H1 (cell line): Measurements from ENCODE around the gene CGAS. TPM values are rescaled to one million over a fixed set of nuclear protein-coding genes. Genes with fewer than 3 reads are reported as not detected.

Experiments
- CTCF ChIA-PET: fragments of 300-600 bp; sonication (Branson Sonifier 250); formaldehyde crosslinking; loops from one replicate; lab custom pipeline; 2021; ENCODE audit not compliant: partially characterized antibody; lab: Charles Lee
- POLR2A ChIA-PET: fragments of 300-600 bp; sonication (Branson Sonifier 250); formaldehyde crosslinking; loops from one replicate; lab custom pipeline; 2021; ENCODE audit warnings: inconsistent platforms; ENCODE audit not compliant: partially characterized antibody; lab: Charles Lee
- DNase-seq, 2 experiments: peaks; one replicate each; pipeline versions ENCODE4 v3.0.0 to v3.0.0-alpha.2; 2010 to 2022; ENCODE audit warnings: low spot score in 2 of 2, low read depth in 1 of 2, mixed read lengths in 1 of 2
- FAIRE-seq: peaks from 2 replicates; lab custom pipeline; 2011; peaks lifted over from hg19 to GRCh38; lab: Jason Lieb, UNC
- H2AFZ ChIP-seq: 2 replicates; pipeline ENCODE4 v1.8.1; 2012; ENCODE audit warnings: low read length, inconsistent platforms
- H2AK5ac ChIP-seq: 2 replicates; pipeline ENCODE4 v1.6.1; 2013; ENCODE audit warnings: low read depth, low read length
- H2BK120ac ChIP-seq: replicated peaks from 2 replicates; pipeline ENCODE3; 2013; ENCODE audit warnings: low read depth, low read length, inconsistent platforms
- H2BK12ac ChIP-seq: 2 replicates; pipeline ENCODE4 v1.6.1; 2013; ENCODE audit warnings: low read depth, low read length
- H2BK15ac ChIP-seq: 2 replicates; pipeline ENCODE4 v1.6.1; 2013; ENCODE audit warnings: low read length
- H2BK20ac ChIP-seq: 2 replicates; pipeline ENCODE4 v1.6.1; 2013; ENCODE audit warnings: low read length
- H2BK5ac ChIP-seq: 2 replicates; pipeline ENCODE4 v1.6.1; 2013; ENCODE audit warnings: low read depth, low read length
- H3K14ac ChIP-seq: 2 replicates; pipeline ENCODE4 v1.6.1; 2013; ENCODE audit warnings: inconsistent platforms; ENCODE audit not compliant: insufficient read length
- H3K18ac ChIP-seq: 2 replicates; pipeline ENCODE4 v1.6.1; 2013; ENCODE audit warnings: low read length; ENCODE audit errors: extremely low read depth
- H3K23ac ChIP-seq: 2 replicates; pipeline ENCODE4 v1.6.1; 2013; ENCODE audit warnings: inconsistent platforms; ENCODE audit not compliant: insufficient read length
- H3K23me2 ChIP-seq: 2 replicates; pipeline ENCODE4 v1.6.1; 2013; ENCODE audit warnings: low read depth, low read length
- H3K27ac ChIP-seq: 2 replicates; pipeline ENCODE4 v1.6.1; 2011; ENCODE audit warnings: low read depth, low read length, inconsistent platforms
- H3K27me3 ChIP-seq, 4 experiments: replicated peaks in 1 of 4; 1 replicate in 1 of 4; 2 replicates in 3 of 4; pipeline versions ENCODE4 v1.6.1 to v1.8.1; 2011 to 2013; ENCODE audit warnings: low read length in 3 of 4, mild to moderate bottlenecking in 3 of 4, inconsistent platforms in 2 of 4, mixed read lengths in 2 of 4, moderate library complexity in 1 of 4; ENCODE audit not compliant: control insufficient read depth in 3 of 4, insufficient read depth in 3 of 4; ENCODE audit errors: extremely low read depth in 1 of 4
- H3K36me3 ChIP-seq, 4 experiments: 2 replicates each; pipeline versions ENCODE4 v1.6.1 to v1.8.1; 2011 to 2013; ENCODE audit warnings: mild to moderate bottlenecking in 4 of 4, low read length in 3 of 4, moderate library complexity in 2 of 4, control low read depth in 1 of 4, inconsistent platforms in 1 of 4; ENCODE audit not compliant: insufficient read depth in 4 of 4, control insufficient read depth in 2 of 4
- H3K4ac ChIP-seq: replicated peaks from 2 replicates; pipeline ENCODE3; 2013; ENCODE audit warnings: low read length, low read depth, mixed read lengths, inconsistent platforms; ENCODE audit not compliant: insufficient read length
- H3K4me1 ChIP-seq, 4 experiments: replicated peaks in 1 of 4; 1 replicate in 1 of 4; 2 replicates in 3 of 4; pipeline versions ENCODE4 v1.6.1 to v1.8.1; 2011 to 2013; ENCODE audit warnings: low read length in 3 of 4, inconsistent platforms in 2 of 4, mixed read lengths in 1 of 4; ENCODE audit not compliant: insufficient read depth in 4 of 4, control insufficient read depth in 3 of 4
- H3K4me2 ChIP-seq, 2 experiments: 2 replicates each; pipeline versions ENCODE4 v1.6.1 to v1.8.1; 2011 to 2013; ENCODE audit warnings: low read depth in 2 of 2, low read length in 2 of 2, control low read depth in 1 of 2, inconsistent platforms in 1 of 2, mild to moderate bottlenecking in 1 of 2; ENCODE audit not compliant: insufficient read depth in 1 of 2
- H3K4me3 ChIP-seq, 4 experiments: fragments of 200-600, 300-600 bp in 1 of 4; sonication (generic), shearing (Covaris generic), sonication (Bioruptor Twin) in 1 of 4; 2 replicates each; pipeline versions ENCODE4 v1.5.1 to v1.8.1; 2011 to 2016; ENCODE audit warnings: low read length in 4 of 4, low read depth in 3 of 4, control low read depth in 2 of 4, inconsistent platforms in 2 of 4, mild to moderate bottlenecking in 2 of 4, mixed read lengths in 1 of 4, moderate library complexity in 1 of 4; ENCODE audit not compliant: insufficient read depth in 2 of 4; ENCODE audit errors: extremely low read depth in 1 of 4
- H3K56ac ChIP-seq: replicated peaks from 2 replicates; pipeline ENCODE3; 2013; ENCODE audit warnings: low read depth, mild to moderate bottlenecking, mixed read lengths, low read length, inconsistent platforms; ENCODE audit not compliant: insufficient read length
- H3K79me1 ChIP-seq: 2 replicates; pipeline ENCODE4 v1.6.1; 2013; ENCODE audit warnings: low read depth, low read length, control low read depth
- H3K79me2 ChIP-seq, 2 experiments: 2 replicates each; pipeline versions ENCODE4 v1.6.1 to v1.8.1; 2012 to 2013; ENCODE audit warnings: low read length in 2 of 2, mild to moderate bottlenecking in 2 of 2, inconsistent platforms in 1 of 2; ENCODE audit not compliant: insufficient read depth in 2 of 2, control insufficient read depth in 1 of 2
- H3K9ac ChIP-seq, 4 experiments: replicated peaks in 1 of 4; 1 replicate in 1 of 4; 2 replicates in 3 of 4; pipeline versions ENCODE4 v1.6.1 to v1.8.1; 2011 to 2013; ENCODE audit warnings: low read depth in 3 of 4, low read length in 3 of 4, control low read depth in 2 of 4, mild to moderate bottlenecking in 2 of 4, moderate library complexity in 2 of 4, inconsistent platforms in 1 of 4; ENCODE audit errors: extremely low read depth in 1 of 4
- H3K9me3 ChIP-seq, 2 experiments: 2 replicates each; pipeline versions ENCODE4 v1.6.1 to v1.8.1; 2012 to 2013; ENCODE audit warnings: mild to moderate bottlenecking in 2 of 2, moderate library complexity in 2 of 2, control low read depth in 1 of 2, inconsistent platforms in 1 of 2, low read depth in 1 of 2, low read length in 1 of 2, mixed read lengths in 1 of 2; ENCODE audit not compliant: insufficient read depth in 2 of 2
- H4K20me1 ChIP-seq, 2 experiments: replicated peaks in 1 of 2; 2 replicates each; pipeline versions ENCODE3 to v1.8.1; 2011 to 2013; ENCODE audit warnings: inconsistent platforms in 2 of 2, low read length in 2 of 2, mild to moderate bottlenecking in 1 of 2; ENCODE audit not compliant: insufficient read depth in 2 of 2, control insufficient read depth in 1 of 2
- H4K5ac ChIP-seq: 2 replicates; pipeline ENCODE4 v1.6.1; 2013; ENCODE audit warnings: low read length, low read depth, mixed read lengths, inconsistent platforms; ENCODE audit not compliant: insufficient read length
- H4K8ac ChIP-seq: 2 replicates; pipeline ENCODE4 v1.8.0; 2013; ENCODE audit warnings: mild to moderate bottlenecking, moderate library complexity, low read length, inconsistent platforms; ENCODE audit not compliant: insufficient read depth; ENCODE audit errors: extremely low read depth
- H4K91ac ChIP-seq: replicated peaks from 2 replicates; pipeline ENCODE3; 2013; ENCODE audit warnings: low read length, mixed read lengths, inconsistent platforms; ENCODE audit not compliant: insufficient read length
- ASH2L ChIP-seq: fragments of 200-600, 300-600 bp; sonication (generic); IDR thresholded peaks from one replicate; pipeline ENCODE4 v1.7.1; 2017; ENCODE audit warnings: low read length
- BCL11A ChIP-seq, 2 experiments: IDR thresholded peaks; one replicate each; pipeline ENCODE4 v1.6.1; 2011; ENCODE audit warnings: low read depth in 2 of 2, low read length in 2 of 2, mild to moderate bottlenecking in 2 of 2
- CBX5 ChIP-seq: fragments of 300-800, 300-1000 bp; sonication (generic); IDR thresholded peaks from 2 replicates; pipeline ENCODE4 v1.7.1; 2016; ENCODE audit warnings: antibody characterized with exemption, low read length, low read depth
- CBX8 ChIP-seq: fragments of 300-800, 300-1000 bp; sonication (generic); IDR thresholded peaks from 2 replicates; pipeline ENCODE4 v1.7.1; 2016; ENCODE audit warnings: low read depth, low read length, borderline replicate concordance
- CTBP2 ChIP-seq: IDR thresholded peaks from 2 replicates; pipeline ENCODE4 v1.7.0; 2011; ENCODE audit warnings: borderline replicate concordance, mild to moderate bottlenecking, moderate library complexity, mixed read lengths, low read length; ENCODE audit not compliant: insufficient read depth, insufficient read length
- EP300 ChIP-seq, 2 experiments: IDR thresholded peaks; 1 replicate in 1 of 2; 2 replicates in 1 of 2; pipeline ENCODE4 v1.6.1; 2011 to 2012; ENCODE audit warnings: low read depth in 2 of 2, low read length in 2 of 2, mild to moderate bottlenecking in 2 of 2, borderline replicate concordance in 1 of 2, inconsistent platforms in 1 of 2, moderate library complexity in 1 of 2
- FOSL1 ChIP-seq: IDR thresholded peaks from 2 replicates; pipeline ENCODE4 v1.6.1; 2011; ENCODE audit warnings: mild to moderate bottlenecking, low read depth, low read length, moderate library complexity; ENCODE audit not compliant: insufficient read depth
- KDM5A ChIP-seq: fragments of 200-600 bp; IDR thresholded peaks from 2 replicates; pipeline ENCODE4 v1.7.1; 2012; ENCODE audit warnings: mild to moderate bottlenecking, low read length, inconsistent platforms, mixed read lengths
- MAFK ChIP-seq: IDR thresholded peaks from 2 replicates; pipeline ENCODE4 v1.6.1; 2012; ENCODE audit warnings: low read depth, mild to moderate bottlenecking, improper control_type of control experiment, low read length
- SP2 ChIP-seq: IDR thresholded peaks from 2 replicates; pipeline ENCODE4 v1.6.1; 2012; ENCODE audit warnings: mild to moderate bottlenecking, low read length, inconsistent platforms
- SUZ12 ChIP-seq: fragments of 200-600 bp; sonication (generic); IDR thresholded peaks from 2 replicates; pipeline ENCODE4 v1.6.1; 2012; ENCODE audit warnings: mild to moderate bottlenecking, inconsistent platforms, low read length, moderate library complexity, mixed read lengths
- TAF1 ChIP-seq: IDR thresholded peaks from 2 replicates; pipeline ENCODE4 v1.6.1; 2011; ENCODE audit warnings: mild to moderate bottlenecking, low read depth, low read length
- ZNF274 ChIP-seq: IDR thresholded peaks from 2 replicates; pipeline ENCODE4 v1.7.0; 2012; ENCODE audit warnings: low read length, borderline replicate concordance; ENCODE audit errors: extremely low read depth
- polyA plus RNA-seq, 7 experiments: library from polyadenylated mRNA; depleted of rRNA in 3 of 7; stranded (reverse) in 5 of 7; unstranded in 2 of 7; fragments of >200 nt in 5 of 7; fragments of 200-250 nt in 2 of 7; gene quantifications; 1 replicate in 5 of 7; 2 replicates in 1 of 7; 4 replicates in 1 of 7; pipeline versions ENCODE4 v1.2.1 to v1.2.3, GENCODE V29; 2011 to 2013; ENCODE audit warnings: missing spikeins in 2 of 7, mixed read lengths in 2 of 7
- total RNA-seq: library from RNA; stranded (reverse); fragmentation: NEBNext Ultra II Directional; extraction: Animal tissue kit (Norgen Biotek cat#: 25700); gene quantifications from 2 replicates; pipeline ENCODE4 v1.2.1, GENCODE V29; 2021
- TF ChIP-seq, protein P1 (sequence below): IDR thresholded peaks from 2 replicates; pipeline ENCODE4 v1.6.1; 2012; ENCODE audit warnings: low read length, inconsistent platforms

Gene CGAS
- total and polyA plus RNA-seq, 2 of the 8 experiments (the other 6 are each of a cell fraction or from before 2014, with no cell fraction given): 2.1 to 6.3 TPM

GRCh38 chr6:73400656-73401055 lies 51.4 kb downstream of the CGAS start:
- ChIA-PET CTCF (no interaction called here), POLR2A (interaction anchor here (1.5 kb wide), 1 partner anchor 113 kb away, joined by 5 read pairs; no protein-coding TSS in a partner anchor)
- Histone ChIP-seq H4K91ac (no peak overlapping the region), H3K4me1 (no peaks in the 10 kb centered on the region), H3K14ac (no peak overlapping the region), H2BK20ac (no peak overlapping the region), H4K8ac (no peak overlapping the region), H3K4me3 (no peak overlapping the region), H3K9ac (no peak overlapping the region), H2AK5ac (no peak overlapping the region), H3K18ac (no peak overlapping the region), H3K27me3 (no peaks in the 10 kb centered on the region), H3K79me2 (no peaks in the 10 kb centered on the region), H2AFZ (no peak overlapping the region), H3K79me1 (no peaks in the 10 kb centered on the region), H3K27ac (no peak overlapping the region), H4K5ac (no peak overlapping the region), H2BK5ac (no peak overlapping the region), H3K4ac (no peak overlapping the region), H3K4me2 (no peak overlapping the region), H2BK15ac (no peak overlapping the region), H2BK120ac (no peak overlapping the region), H2BK12ac (no peak overlapping the region), H4K20me1 (no peaks in the 10 kb centered on the region), H3K36me3 (no peaks in the 10 kb centered on the region), H3K23me2 (no peaks in the 10 kb centered on the region), H3K9me3 (no peaks in the 10 kb centered on the region), H3K23ac (no peak overlapping the region), H3K56ac (no peak overlapping the region)
- FAIRE-seq (no peak), DNase-seq (no peak)
- TF ChIP-seq EP300 (IDR thresholded peaks at IDR 0.05; ENCODE audit: borderline replicate concordance in 1 of 2, low read depth in 2 of 2, low read length in 2 of 2) (no peak), CBX8 (no peak), TAF1 (no peak), BCL11A (IDR thresholded peaks at IDR 0.05; ENCODE audit: low read depth in 2 of 2, low read length in 2 of 2) (no peak), CBX5 (no peak), ASH2L (no peak), MAFK (no peak), CTBP2 (no peak), KDM5A (no peak), SP2 (no peak), FOSL1 (no peak), SUZ12 (no peak), ZNF274 (no peak)
- TF ChIP-seq, protein P1, sequence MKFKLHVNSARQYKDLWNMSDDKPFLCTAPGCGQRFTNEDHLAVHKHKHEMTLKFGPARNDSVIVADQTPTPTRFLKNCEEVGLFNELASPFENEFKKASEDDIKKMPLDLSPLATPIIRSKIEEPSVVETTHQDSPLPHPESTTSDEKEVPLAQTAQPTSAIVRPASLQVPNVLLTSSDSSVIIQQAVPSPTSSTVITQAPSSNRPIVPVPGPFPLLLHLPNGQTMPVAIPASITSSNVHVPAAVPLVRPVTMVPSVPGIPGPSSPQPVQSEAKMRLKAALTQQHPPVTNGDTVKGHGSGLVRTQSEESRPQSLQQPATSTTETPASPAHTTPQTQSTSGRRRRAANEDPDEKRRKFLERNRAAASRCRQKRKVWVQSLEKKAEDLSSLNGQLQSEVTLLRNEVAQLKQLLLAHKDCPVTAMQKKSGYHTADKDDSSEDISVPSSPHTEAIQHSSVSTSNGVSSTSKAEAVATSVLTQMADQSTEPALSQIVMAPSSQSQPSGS: no peak
